Measurements from ENCODE around the gene CALM3.

DNA sequence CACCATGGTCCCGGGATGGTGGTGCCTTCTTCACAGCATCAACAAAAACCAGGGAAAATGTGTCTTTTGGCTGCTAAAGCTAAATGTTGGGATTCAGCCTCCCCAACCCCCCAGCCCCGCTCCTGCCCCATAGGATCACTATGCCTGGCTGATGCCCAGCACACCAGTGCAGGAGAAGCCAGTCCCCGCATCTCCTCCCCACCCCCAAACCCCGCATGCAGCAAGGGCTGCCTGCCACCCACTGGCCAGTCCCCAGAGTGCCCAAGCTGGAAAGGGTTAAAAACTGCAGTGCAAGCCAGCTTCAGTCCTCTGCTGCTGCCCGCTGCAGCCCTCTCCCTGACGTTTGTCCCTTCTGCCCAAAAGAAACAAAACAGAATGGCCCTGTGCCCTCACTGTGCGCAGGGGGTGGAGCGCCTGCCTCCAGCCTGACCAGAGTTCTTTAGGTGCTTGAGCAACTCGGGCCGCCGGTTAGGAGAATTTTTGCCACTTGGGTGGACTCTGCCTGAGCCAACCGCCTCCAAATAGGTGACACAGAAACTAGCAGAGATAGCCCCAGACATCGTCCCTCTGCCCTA, 3.7 kb downstream of the CALM3 start:
- TF ChIP-seq MAFK (IDR thresholded peaks at IDR 0.05; ENCODE audit: low read depth, low read length), result no peak
- TF ChIP-seq FOS (IDR thresholded peaks at IDR 0.05; ENCODE audit: low read depth, low read length), result no peak
- TF ChIP-seq, protein P1, sequence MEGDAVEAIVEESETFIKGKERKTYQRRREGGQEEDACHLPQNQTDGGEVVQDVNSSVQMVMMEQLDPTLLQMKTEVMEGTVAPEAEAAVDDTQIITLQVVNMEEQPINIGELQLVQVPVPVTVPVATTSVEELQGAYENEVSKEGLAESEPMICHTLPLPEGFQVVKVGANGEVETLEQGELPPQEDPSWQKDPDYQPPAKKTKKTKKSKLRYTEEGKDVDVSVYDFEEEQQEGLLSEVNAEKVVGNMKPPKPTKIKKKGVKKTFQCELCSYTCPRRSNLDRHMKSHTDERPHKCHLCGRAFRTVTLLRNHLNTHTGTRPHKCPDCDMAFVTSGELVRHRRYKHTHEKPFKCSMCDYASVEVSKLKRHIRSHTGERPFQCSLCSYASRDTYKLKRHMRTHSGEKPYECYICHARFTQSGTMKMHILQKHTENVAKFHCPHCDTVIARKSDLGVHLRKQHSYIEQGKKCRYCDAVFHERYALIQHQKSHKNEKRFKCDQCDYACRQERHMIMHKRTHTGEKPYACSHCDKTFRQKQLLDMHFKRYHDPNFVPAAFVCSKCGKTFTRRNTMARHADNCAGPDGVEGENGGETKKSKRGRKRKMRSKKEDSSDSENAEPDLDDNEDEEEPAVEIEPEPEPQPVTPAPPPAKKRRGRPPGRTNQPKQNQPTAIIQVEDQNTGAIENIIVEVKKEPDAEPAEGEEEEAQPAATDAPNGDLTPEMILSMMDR (conservative IDR thresholded peaks at IDR 0.05; ENCODE audit: low read depth, low read length), result no peak
- no peak for TF ChIP-seq MXI1 (IDR thresholded peaks at IDR 0.05; ENCODE audit: borderline replicate concordance, low read depth, low read length)
- no peak for TF ChIP-seq POLR2A (IDR thresholded peaks at IDR 0.05; ENCODE audit: low read depth, low read length)
- TF ChIP-seq RCOR1 (IDR thresholded peaks at IDR 0.05; ENCODE audit: insufficient replicate concordance, low read length), result no peak
- no peak for TF ChIP-seq RAD21 (IDR thresholded peaks at IDR 0.05; ENCODE audit: low read length)
- no peak for TF ChIP-seq CEBPB (IDR thresholded peaks at IDR 0.05; ENCODE audit: low read depth, low read length)

Measured in IMR-90 (cell line).